PFSK-1 (cell line): ENCODE data around the gene LRFN4.

Source experiments
- FOXP2 ChIP-seq: optimal IDR thresholded peaks from 2 replicates; pipeline ENCODE3; 2011; ENCODE audit warnings: borderline replicate concordance, control low read depth, inconsistent platforms; ENCODE audit not compliant: insufficient read depth; ENCODE audit errors: extremely low read length, extremely low read depth
- POLR2AphosphoS5 ChIP-seq: IDR thresholded peaks from 2 replicates; pipeline ENCODE4 v1.6.1; 2012; ENCODE audit warnings: low read depth, mild to moderate bottlenecking, control low read depth, low read length, moderate library complexity
- SIN3A ChIP-seq: IDR thresholded peaks from 2 replicates; pipeline ENCODE4 v1.6.1; 2012; ENCODE audit warnings: mild to moderate bottlenecking, low read length, moderate library complexity, borderline replicate concordance; ENCODE audit not compliant: insufficient read depth
- TAF1 ChIP-seq: IDR thresholded peaks from 2 replicates; pipeline ENCODE4 v1.6.1; 2012; ENCODE audit warnings: low read length, control low read depth, borderline replicate concordance; ENCODE audit not compliant: insufficient read depth
- TF ChIP-seq, protein P1 (sequence below), 2 experiments: IDR thresholded peaks; 2 replicates each; pipeline versions ENCODE4 v1.6.1 to v1.8.0; 2011 to 2012; ENCODE audit warnings: low read depth in 2 of 2, low read length in 2 of 2, control low read depth in 1 of 2, inconsistent platforms in 1 of 2, mild to moderate bottlenecking in 1 of 2, moderate library complexity in 1 of 2; ENCODE audit not compliant: insufficient read depth in 1 of 2

Gene LRFN4

DNA sequence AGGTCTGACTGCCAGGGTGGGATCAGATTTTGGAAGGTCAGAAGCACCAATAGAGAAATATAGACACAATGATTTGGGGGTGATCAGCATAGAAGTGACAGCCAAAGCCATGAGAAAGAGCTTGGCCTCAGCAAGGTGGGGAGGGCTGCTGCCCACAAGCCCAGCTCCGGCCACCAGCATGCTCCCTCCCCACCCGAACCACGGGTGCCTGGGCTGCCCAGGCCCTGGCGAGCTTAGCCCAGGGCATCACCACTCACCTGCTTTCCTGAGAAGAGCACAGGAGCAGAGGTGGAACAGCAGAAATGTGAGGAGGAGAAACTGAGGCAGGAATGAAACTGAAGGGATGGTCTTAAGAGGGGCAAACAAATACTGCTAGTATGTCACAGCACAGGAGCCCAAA, 48.8 kb downstream of the LRFN4 start:
- TF ChIP-seq, protein P1, sequence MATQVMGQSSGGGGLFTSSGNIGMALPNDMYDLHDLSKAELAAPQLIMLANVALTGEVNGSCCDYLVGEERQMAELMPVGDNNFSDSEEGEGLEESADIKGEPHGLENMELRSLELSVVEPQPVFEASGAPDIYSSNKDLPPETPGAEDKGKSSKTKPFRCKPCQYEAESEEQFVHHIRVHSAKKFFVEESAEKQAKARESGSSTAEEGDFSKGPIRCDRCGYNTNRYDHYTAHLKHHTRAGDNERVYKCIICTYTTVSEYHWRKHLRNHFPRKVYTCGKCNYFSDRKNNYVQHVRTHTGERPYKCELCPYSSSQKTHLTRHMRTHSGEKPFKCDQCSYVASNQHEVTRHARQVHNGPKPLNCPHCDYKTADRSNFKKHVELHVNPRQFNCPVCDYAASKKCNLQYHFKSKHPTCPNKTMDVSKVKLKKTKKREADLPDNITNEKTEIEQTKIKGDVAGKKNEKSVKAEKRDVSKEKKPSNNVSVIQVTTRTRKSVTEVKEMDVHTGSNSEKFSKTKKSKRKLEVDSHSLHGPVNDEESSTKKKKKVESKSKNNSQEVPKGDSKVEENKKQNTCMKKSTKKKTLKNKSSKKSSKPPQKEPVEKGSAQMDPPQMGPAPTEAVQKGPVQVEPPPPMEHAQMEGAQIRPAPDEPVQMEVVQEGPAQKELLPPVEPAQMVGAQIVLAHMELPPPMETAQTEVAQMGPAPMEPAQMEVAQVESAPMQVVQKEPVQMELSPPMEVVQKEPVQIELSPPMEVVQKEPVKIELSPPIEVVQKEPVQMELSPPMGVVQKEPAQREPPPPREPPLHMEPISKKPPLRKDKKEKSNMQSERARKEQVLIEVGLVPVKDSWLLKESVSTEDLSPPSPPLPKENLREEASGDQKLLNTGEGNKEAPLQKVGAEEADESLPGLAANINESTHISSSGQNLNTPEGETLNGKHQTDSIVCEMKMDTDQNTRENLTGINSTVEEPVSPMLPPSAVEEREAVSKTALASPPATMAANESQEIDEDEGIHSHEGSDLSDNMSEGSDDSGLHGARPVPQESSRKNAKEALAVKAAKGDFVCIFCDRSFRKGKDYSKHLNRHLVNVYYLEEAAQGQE (IDR thresholded peaks at IDR 0.05; ENCODE audit: insufficient read depth in 1 of 2, low read depth in 2 of 2, low read length in 2 of 2) = no peak
- TF ChIP-seq SIN3A (no peak), FOXP2 (no peak), TAF1 (no peak), POLR2AphosphoS5 (no peak)

DNA sequence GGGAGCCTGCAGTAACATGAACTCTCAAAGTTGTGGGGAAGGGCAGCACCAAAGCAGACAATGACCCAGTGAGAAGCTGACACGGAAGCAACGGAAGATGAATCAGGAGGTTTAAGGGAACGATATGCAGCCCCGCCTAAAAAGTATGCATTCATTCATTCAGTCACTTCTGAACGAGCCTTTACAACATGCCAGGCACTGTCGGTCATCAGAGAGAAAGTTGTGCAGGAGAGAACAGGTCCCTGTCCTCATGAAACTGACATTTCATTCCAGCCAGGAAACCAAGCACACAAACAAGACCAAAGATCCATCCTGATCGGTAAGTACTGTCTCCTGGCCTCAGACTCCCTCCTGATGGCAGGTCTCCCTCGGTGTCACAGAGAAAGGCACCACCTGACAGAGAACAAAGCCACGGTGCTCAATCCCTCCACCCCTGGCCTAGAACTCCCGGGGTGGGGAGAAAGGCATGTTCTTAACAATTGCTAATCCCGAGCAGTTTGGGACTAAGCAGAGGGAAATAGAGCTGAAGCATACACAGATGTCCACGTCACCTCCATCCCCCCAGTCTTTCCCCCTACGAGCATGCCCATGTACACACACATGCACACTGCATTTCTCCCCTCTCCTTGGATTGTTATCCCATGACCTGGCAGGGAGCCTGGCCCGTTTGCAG, 49.3 kb downstream of the LRFN4 start:
- no peak for TF ChIP-seq POLR2AphosphoS5
- no peak for TF ChIP-seq FOXP2
- no peak for TF ChIP-seq TAF1
- TF ChIP-seq, protein P1 (IDR thresholded peaks at IDR 0.05; ENCODE audit: insufficient read depth in 1 of 2, low read depth in 2 of 2, low read length in 2 of 2) = no peak
- no peak for TF ChIP-seq SIN3A

DNA sequence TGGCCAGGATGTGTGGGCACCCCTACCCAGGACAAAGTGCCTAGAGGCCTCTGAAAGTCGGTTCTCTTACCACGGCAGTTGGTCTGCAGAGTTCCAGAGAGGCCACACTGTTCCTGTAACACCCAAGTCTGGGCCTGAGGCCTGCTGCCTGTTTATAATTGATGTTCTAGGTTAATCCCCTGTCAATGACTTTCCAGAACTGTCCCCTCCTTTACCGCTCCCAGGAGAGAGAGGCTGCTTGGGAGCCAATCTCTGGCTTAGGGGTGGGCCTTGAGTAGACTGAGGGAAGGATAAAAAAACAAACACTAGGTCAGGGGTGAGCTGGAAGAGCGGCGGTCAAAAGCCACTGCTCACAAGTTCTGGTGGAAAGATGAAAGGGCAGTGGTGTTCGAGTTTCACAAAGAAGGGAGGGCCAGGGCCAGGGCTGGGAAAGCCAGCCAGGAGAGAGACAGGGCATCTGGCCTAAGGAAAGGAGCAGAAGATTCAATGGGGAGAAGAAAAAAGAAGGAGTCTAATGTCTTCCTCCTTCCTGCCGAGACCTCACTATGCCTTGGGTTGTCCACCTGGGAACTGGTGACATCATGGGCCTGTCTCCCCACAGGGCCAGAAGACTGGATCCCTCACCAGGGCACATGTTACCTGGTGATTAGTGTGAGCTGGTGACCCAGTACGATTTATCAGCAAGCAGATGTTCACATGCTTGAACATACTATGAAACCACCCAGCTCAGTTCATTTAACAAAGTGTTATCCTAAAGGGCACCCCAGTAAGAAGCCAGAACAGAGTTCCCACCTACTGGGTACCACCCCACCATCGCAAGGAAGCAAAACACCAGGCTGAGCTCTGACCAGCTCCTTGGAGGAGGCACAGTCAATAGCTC, 51.1 kb downstream of the LRFN4 start:
- TF ChIP-seq, protein P1 (IDR thresholded peaks at IDR 0.05; ENCODE audit: insufficient read depth in 1 of 2, low read depth in 2 of 2, low read length in 2 of 2) = no peak
- TF ChIP-seq FOXP2 (no peak), TAF1 (no peak), POLR2AphosphoS5 (no peak), SIN3A (no peak)

DNA sequence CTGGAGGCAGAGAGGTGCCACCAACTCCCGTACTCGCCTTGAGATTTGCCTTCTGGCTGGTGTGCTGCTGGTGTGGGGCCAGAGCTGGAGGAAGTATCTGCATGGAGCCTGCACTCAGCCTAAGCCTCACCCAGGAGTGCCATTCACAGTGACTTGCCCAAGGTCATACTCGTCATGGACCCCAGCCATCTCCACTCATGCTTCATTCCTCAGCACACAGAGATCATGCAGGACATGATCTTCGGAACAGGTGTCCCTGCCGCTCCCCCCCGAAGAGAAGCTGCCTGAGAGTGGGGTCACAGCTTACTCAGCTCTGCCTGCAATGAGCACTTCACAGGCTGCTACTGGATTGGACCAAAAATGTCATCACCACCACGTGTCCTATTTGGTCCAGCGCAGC, 52.3 kb downstream of the LRFN4 start:
- TF ChIP-seq, protein P1 (IDR thresholded peaks at IDR 0.05; ENCODE audit: insufficient read depth in 1 of 2, low read depth in 2 of 2, low read length in 2 of 2) = no peak
- TF ChIP-seq SIN3A = no peak
- TF ChIP-seq POLR2AphosphoS5 = no peak
- no peak for TF ChIP-seq FOXP2
- no peak for TF ChIP-seq TAF1
